MM.1S (cell line): ENCODE data around the gene RSBN1.

Experiments
- EZH2 ChIP-seq: fragments of 300-600 bp; sonication (generic); optimal IDR thresholded peaks from 2 replicates; pipeline ENCODE3; 2017; ENCODE audit warnings: low read depth, mild to moderate bottlenecking, antibody characterized with exemption, low read length, mixed read lengths
- EZH2phosphoT487 ChIP-seq: fragments of 300-600 bp; sonication (generic); IDR thresholded peaks from 2 replicates; pipeline ENCODE4 v1.6.1; 2018; ENCODE audit warnings: antibody characterized with exemption, low read length
- TF ChIP-seq, protein P1 (sequence below): fragments of 300-600 bp; sonication (generic); IDR thresholded peaks from 2 replicates; pipeline ENCODE4 v1.5.1; 2016; ENCODE audit warnings: antibody characterized with exemption, low read length, mixed read lengths

GRCh38 chr1:113861641-113862040 is 49.4 kb upstream of the RSBN1 start:
- TF ChIP-seq, protein P1, sequence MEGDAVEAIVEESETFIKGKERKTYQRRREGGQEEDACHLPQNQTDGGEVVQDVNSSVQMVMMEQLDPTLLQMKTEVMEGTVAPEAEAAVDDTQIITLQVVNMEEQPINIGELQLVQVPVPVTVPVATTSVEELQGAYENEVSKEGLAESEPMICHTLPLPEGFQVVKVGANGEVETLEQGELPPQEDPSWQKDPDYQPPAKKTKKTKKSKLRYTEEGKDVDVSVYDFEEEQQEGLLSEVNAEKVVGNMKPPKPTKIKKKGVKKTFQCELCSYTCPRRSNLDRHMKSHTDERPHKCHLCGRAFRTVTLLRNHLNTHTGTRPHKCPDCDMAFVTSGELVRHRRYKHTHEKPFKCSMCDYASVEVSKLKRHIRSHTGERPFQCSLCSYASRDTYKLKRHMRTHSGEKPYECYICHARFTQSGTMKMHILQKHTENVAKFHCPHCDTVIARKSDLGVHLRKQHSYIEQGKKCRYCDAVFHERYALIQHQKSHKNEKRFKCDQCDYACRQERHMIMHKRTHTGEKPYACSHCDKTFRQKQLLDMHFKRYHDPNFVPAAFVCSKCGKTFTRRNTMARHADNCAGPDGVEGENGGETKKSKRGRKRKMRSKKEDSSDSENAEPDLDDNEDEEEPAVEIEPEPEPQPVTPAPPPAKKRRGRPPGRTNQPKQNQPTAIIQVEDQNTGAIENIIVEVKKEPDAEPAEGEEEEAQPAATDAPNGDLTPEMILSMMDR, result no peak
- TF ChIP-seq EZH2 (no peak), EZH2phosphoT487 (no peak)
